Suprapubic skin (tissue), 4 donors: ENCODE measurements around the gene MCF2L.

Source experiments
- POLR2A ChIP-seq, 2 donors: fragments of 450-650 bp; IDR thresholded peaks; one replicate each; pipeline ENCODE4 v1.6.1; 2017; ENCODE audit warnings: antibody characterized with exemption in 2 of 2, mild to moderate bottlenecking in 2 of 2, moderate library complexity in 2 of 2
- POLR2AphosphoS5 ChIP-seq, 3 donors: sonication (generic); formaldehyde crosslinking; IDR thresholded peaks; one replicate each; pipeline ENCODE4 v1.6.1; 2017; ENCODE audit warnings: antibody characterized with exemption in 3 of 3
- TF ChIP-seq, protein P1 (sequence below), 2 donors: fragments of 200-600 bp in 1 of 2; fragments of 450-650 bp in 1 of 2; sonication (generic) in 1 of 2; IDR thresholded peaks; one replicate each; pipeline ENCODE4 v1.5.1; 2016 to 2019; ENCODE audit warnings: antibody characterized with exemption in 2 of 2, mild to moderate bottlenecking in 1 of 2, moderate library complexity in 1 of 2

DNA sequence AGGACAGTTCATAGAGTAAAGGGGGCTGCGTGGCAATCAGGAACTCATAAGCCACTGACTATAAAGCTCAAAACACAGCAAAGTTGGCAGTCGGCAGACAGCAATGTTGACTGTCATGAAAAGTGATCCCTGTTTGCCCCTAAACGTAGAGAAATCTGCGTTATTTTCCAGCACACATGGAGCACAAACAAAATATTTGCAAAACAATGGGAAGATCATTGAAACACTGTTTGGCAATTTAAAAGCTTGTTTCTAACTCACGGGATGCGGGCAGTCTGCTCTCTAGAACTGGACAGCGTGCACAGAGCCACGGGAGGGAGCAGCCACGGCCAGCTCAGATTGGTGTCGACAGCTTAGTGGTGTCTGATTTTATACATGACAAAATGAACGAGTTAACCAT lies 130.1 kb downstream of the MCF2L start:
- TF ChIP-seq, protein P1, sequence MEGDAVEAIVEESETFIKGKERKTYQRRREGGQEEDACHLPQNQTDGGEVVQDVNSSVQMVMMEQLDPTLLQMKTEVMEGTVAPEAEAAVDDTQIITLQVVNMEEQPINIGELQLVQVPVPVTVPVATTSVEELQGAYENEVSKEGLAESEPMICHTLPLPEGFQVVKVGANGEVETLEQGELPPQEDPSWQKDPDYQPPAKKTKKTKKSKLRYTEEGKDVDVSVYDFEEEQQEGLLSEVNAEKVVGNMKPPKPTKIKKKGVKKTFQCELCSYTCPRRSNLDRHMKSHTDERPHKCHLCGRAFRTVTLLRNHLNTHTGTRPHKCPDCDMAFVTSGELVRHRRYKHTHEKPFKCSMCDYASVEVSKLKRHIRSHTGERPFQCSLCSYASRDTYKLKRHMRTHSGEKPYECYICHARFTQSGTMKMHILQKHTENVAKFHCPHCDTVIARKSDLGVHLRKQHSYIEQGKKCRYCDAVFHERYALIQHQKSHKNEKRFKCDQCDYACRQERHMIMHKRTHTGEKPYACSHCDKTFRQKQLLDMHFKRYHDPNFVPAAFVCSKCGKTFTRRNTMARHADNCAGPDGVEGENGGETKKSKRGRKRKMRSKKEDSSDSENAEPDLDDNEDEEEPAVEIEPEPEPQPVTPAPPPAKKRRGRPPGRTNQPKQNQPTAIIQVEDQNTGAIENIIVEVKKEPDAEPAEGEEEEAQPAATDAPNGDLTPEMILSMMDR (IDR thresholded peaks at IDR 0.05) = no peak
- TF ChIP-seq POLR2AphosphoS5 (IDR thresholded peaks at IDR 0.05) (no peak), POLR2A (IDR thresholded peaks at IDR 0.05) (no peak)
